IMR-90 (cell line): ENCODE measurements around the gene DYNC1LI2.

Experiments used
- CEBPB ChIP-seq: IDR thresholded peaks from 2 replicates; pipeline ENCODE4 v1.6.1; 2012; ENCODE audit warnings: low read depth, low read length, improper control_type of control experiment
- CHD1 ChIP-seq: IDR thresholded peaks from 2 replicates; pipeline ENCODE4 v1.6.1; 2012; ENCODE audit warnings: low read depth, low read length, improper control_type of control experiment
- CTCF ChIP-seq: conservative IDR thresholded peaks from 2 replicates; pipeline ENCODE4 v1.5.1; 2012; ENCODE audit warnings: mild to moderate bottlenecking, low read depth, low read length, improper control_type of control experiment
- ELK1 ChIP-seq: fragments of 150-350 bp; IDR thresholded peaks from 2 replicates; pipeline ENCODE4 v1.6.1; 2016; ENCODE audit warnings: low read depth, mild to moderate bottlenecking, low read length, moderate library complexity, borderline replicate concordance
- FOS ChIP-seq: fragments of 150-350 bp; IDR thresholded peaks from 2 replicates; pipeline ENCODE4 v1.6.1; 2016; ENCODE audit warnings: low read depth, low read length
- MAFK ChIP-seq: IDR thresholded peaks from 2 replicates; pipeline ENCODE4 v1.6.1; 2012; ENCODE audit warnings: low read depth, low read length, improper control_type of control experiment
- MAZ ChIP-seq: IDR thresholded peaks from 2 replicates; pipeline ENCODE4 v1.6.1; 2012; ENCODE audit warnings: low read depth, mild to moderate bottlenecking, low read length, improper control_type of control experiment, moderate library complexity, borderline replicate concordance
- POLR2A ChIP-seq: IDR thresholded peaks from 2 replicates; pipeline ENCODE4 v1.6.1; 2012; ENCODE audit warnings: mild to moderate bottlenecking, low read depth, low read length
- RAD21 ChIP-seq: IDR thresholded peaks from 2 replicates; pipeline ENCODE4 v1.6.1; 2012; ENCODE audit warnings: low read length, improper control_type of control experiment
- RCOR1 ChIP-seq: IDR thresholded peaks from 2 replicates; pipeline ENCODE4 v1.6.1; 2012; ENCODE audit warnings: mild to moderate bottlenecking, low read length, improper control_type of control experiment; ENCODE audit not compliant: insufficient replicate concordance
- RFX5 ChIP-seq: IDR thresholded peaks from 2 replicates; pipeline ENCODE4 v1.8.0; 2012; ENCODE audit warnings: low read depth, mild to moderate bottlenecking, low read length, moderate library complexity
- SMC3 ChIP-seq: fragments of 150-350 bp; IDR thresholded peaks from 2 replicates; pipeline ENCODE4 v1.6.1; 2016; ENCODE audit warnings: low read depth, mild to moderate bottlenecking, antibody characterized with exemption, low read length, moderate library complexity
- USF2 ChIP-seq: fragments of 150-350 bp; IDR thresholded peaks from 2 replicates; pipeline ENCODE4 v1.6.1; 2017; ENCODE audit warnings: mild to moderate bottlenecking, antibody characterized with exemption, low read length, low read depth

GRCh38 chr16:66731101-66731500, 20.3 kb downstream of the DYNC1LI2 start:
- TF ChIP-seq CTCF = no peak
- TF ChIP-seq CHD1 = no peak
- TF ChIP-seq USF2 = no peak
- TF ChIP-seq RFX5 = no peak
- no peak for TF ChIP-seq POLR2A
- no peak for TF ChIP-seq RCOR1
- no peak for TF ChIP-seq FOS
- TF ChIP-seq CEBPB = no peak
- TF ChIP-seq SMC3 = no peak
- TF ChIP-seq RAD21 = no peak
- TF ChIP-seq MAZ = no peak
- TF ChIP-seq MAFK = no peak
- no peak for TF ChIP-seq ELK1
